Thoracic aorta (tissue), 2 donors: ENCODE results near the gene AGBL5. TPM values are rescaled to one million over a fixed set of nuclear protein-coding genes. Genes with fewer than 3 reads are reported as not detected.
A peak's percentile ranks its signal among the peaks of the same experiment; 100 is the strongest.

Experiments used
- ATAC-seq: fragments of 150-250 bp; one replicate; pipeline ENCODE4 v1.8.0; 2017; ENCODE audit warnings: low read depth; ENCODE audit not compliant: insufficient number of reproducible peaks, low FRiP score
- DNase-seq: peaks from one replicate; pipeline ENCODE4 v3.0.0-alpha.2; 2020; ENCODE audit warnings: low spot score
- H3K27ac ChIP-seq, 2 donors: fragments of 200-600 bp; sonication (generic); 1 replicate in 1 of 2; 2 replicates in 1 of 2; pipeline ENCODE4 v1.5.1; 2016; ENCODE audit warnings: mild to moderate bottlenecking in 2 of 2, moderate library complexity in 2 of 2
- H3K27me3 ChIP-seq: fragments of 200-600 bp; sonication (generic); replicated peaks from 2 replicates; pipeline ENCODE4 v1.6.0; 2016; ENCODE audit warnings: mild to moderate bottlenecking; ENCODE audit not compliant: insufficient read depth
- H3K36me3 ChIP-seq: fragments of 200-600 bp; sonication (generic); one replicate; pipeline ENCODE4 v1.5.1; 2016
- H3K4me1 ChIP-seq, 2 donors: fragments of 200-600 bp; sonication (generic); 1 replicate in 1 of 2; 2 replicates in 1 of 2; pipeline versions ENCODE4 v1.5.1 to v1.6.0; 2016; ENCODE audit warnings: low read depth in 2 of 2, mild to moderate bottlenecking in 1 of 2; ENCODE audit not compliant: control insufficient read depth in 1 of 2
- H3K4me3 ChIP-seq: fragments of 200-600 bp; sonication (generic); 2 replicates; pipeline ENCODE4 v1.5.1; 2016; ENCODE audit warnings: mild to moderate bottlenecking
- H3K9me3 ChIP-seq: fragments of 200-600 bp; sonication (generic); 2 replicates; pipeline ENCODE4 v1.5.1; 2016
- total RNA-seq, 2 donors: library from RNA; depleted of rRNA; stranded (reverse); fragments of >200 nt; gene quantifications; one replicate each; pipeline versions ENCODE4 v1.1.0 to v1.2.3, GENCODE V29; 2016
- TF ChIP-seq, protein P1 (sequence below): fragments of 200-600 bp; sonication (generic); IDR thresholded peaks from one replicate; pipeline ENCODE4 v1.5.1; 2019; ENCODE audit warnings: antibody characterized with exemption

The AGBL5 gene
- total RNA-seq, 2 donors from 2014 or later: 7.8 to 10.8 TPM

DNA sequence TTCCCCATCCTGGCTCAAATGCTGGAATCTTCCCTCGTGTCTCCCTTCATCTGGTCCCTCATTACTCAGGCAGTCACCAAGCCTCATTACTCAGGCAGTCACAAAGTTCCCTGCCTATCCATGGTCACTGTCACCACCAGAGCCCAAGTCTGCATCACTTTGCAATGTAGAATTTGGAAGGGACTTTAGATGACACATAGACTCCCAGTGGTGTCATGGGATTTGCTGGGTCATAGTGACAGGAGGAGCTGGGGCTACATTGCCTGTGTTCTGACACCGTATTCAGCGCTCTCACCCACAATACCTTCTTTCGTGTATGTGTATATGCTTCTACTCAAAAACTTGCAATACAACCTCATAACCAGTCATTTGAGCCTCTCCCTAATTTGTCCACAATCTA, 24.9 kb downstream of the AGBL5 start:
- Histone ChIP-seq H3K4me3 (no peak overlapping the region), H3K36me3 (no peaks in the 10 kb centered on the region), H3K27me3 (no peaks in the 10 kb centered on the region), H3K27ac (peak overlapping the region; percentile 87 to 99), H3K4me1 (peaks cover 32 to 64% of the 10 kb centered on the region in 2 donors), H3K9me3 (no peaks in the 10 kb centered on the region)
- no peak for ATAC-seq
- no peak for DNase-seq
- TF ChIP-seq, protein P1, sequence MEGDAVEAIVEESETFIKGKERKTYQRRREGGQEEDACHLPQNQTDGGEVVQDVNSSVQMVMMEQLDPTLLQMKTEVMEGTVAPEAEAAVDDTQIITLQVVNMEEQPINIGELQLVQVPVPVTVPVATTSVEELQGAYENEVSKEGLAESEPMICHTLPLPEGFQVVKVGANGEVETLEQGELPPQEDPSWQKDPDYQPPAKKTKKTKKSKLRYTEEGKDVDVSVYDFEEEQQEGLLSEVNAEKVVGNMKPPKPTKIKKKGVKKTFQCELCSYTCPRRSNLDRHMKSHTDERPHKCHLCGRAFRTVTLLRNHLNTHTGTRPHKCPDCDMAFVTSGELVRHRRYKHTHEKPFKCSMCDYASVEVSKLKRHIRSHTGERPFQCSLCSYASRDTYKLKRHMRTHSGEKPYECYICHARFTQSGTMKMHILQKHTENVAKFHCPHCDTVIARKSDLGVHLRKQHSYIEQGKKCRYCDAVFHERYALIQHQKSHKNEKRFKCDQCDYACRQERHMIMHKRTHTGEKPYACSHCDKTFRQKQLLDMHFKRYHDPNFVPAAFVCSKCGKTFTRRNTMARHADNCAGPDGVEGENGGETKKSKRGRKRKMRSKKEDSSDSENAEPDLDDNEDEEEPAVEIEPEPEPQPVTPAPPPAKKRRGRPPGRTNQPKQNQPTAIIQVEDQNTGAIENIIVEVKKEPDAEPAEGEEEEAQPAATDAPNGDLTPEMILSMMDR: no peak

DNA sequence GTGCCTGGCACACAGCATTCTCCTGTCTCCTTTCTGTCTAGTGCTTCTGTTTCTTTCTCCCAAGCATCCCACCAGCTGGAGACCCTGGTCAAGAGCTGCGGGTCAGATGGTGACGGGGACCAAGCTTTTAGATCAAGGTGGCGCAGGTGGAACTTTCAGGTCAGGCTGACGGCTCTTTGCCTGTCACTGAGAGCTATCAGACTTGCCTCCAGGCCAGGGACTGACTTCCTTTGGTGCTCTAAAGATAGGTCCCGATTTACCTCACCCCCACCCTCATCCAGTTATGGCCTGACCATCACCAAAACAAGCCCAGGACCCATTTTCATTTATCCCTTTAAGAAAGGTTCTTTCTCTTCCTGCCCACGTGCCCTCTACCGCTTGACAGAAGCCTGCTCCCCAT, 25.8 kb downstream of the AGBL5 start:
- Histone ChIP-seq H3K36me3 (peaks cover 5% of the 10 kb centered on the region), H3K27me3 (no peaks in the 10 kb centered on the region), H3K9me3 (no peaks in the 10 kb centered on the region), H3K4me1 (peaks cover 41 to 73% of the 10 kb centered on the region in 2 donors), H3K27ac (peak overlapping the region; percentile 87 to 98), H3K4me3 (no peak overlapping the region)
- DNase-seq (no peak), ATAC-seq (no peak)
- TF ChIP-seq, protein P1: no peak

DNA sequence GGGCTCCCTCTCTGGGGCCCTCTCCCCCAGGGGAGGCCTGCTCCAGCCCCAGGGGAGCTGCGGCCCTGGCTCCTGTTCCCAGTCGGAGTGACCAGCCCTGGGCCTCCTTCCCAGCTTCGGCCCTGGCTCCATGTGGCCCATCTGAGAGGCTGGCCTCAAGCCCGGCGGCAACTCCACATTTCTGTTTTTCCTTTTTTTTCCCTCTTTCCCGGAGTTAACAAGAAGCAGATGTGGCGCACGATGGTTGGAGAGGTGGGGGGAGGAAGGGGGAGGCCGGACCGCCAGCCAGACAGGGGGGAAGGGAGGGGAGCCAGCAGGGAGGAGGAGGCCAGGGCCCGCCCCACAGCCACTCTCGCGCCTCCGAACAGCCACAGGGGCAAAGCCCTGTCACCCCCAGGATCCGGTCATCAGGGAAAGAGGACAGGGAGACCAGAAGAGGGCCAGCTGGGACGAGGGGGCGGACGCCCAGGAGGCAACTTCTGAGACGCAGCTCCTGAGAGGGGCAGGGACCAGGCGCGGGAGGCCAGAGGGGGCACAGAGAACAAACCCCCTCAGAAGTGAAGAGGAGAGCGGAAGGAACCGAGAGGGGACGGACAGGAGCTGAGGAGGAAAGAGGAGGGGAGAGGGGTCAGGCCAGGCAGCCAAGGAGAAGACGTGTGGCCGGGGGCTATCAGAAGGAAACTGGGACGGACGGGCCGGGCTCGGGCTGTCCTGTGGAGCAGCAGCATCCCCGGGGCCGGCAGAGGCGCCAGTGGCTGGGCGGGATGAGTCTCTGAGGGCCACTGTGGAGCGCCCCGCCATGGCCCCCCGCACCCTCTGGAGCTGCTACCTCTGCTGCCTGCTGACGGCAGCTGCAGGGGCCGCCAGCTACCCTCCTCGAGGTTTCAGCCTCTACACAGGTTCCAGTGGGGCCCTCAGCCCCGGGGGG, 27.1 kb downstream of the AGBL5 start, which contains the start of gene EMILIN1:
Gene EMILIN1 (plus strand): TSS at position 349 of the 928 bp plus-strand sequence. CDS start 451 bp downstream, at position 800.
- Histone ChIP-seq H3K9me3 (no peaks in the 10 kb centered on the region), H3K27ac (peak within 1 kb of the TSS; percentile 87 to 98), H3K36me3 (peaks cover 14% of the 10 kb centered on the region), H3K27me3 (no peaks in the 10 kb centered on the region), H3K4me3 (peak within 1 kb of the TSS; percentile 77), H3K4me1 (peaks cover 40 to 74% of the 10 kb centered on the region in 2 donors)
- TF ChIP-seq, protein P1: no peak
- ATAC-seq (peak; percentile 76), DNase-seq (peak; percentile 81)

DNA sequence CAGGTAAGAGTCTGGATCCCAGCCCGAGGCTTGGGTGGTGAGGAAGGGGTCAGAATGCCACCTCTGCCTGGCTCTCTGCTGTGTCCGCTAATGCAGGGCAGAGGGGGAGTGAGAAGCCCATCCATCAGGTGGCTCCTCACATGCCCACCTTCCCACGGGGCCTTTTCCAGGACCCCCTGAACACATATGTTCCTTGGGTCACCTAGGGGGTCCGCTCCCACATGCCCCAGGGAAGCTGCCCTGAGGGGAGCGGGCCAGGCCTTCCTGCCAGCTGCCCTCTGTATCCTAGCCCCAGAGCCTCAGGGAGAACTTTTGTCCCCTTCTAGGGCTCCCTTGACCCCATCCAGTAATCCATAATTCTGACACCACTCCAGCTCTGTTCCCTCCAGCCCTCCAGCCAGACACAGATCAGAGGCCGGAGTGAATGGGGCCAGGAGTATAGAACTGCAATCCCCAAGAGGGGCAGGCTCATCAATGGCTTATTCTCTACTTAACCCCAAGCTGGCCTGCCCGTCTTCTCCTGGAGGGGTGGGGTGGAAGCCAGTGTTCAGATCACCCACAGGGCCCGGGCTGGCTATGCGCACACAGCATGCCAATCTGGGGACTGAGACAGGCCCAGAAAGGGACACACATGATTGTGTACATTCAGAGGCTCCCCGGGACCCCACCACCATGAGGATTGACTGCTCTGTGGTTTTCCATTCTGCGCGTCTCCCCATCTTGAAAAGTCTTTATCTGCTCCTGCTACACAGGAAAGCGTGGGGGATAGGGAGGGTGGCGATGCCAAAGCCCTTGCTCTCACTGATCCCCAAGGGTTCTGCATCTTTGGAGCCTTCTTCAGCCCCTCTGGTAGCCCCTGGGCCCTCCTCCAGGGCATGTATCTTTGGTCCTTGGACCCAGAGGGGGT, 28.0 kb downstream of the AGBL5 start:
- Histone ChIP-seq H3K9me3 (no peaks in the 10 kb centered on the region), H3K27me3 (no peaks in the 10 kb centered on the region), H3K4me1 (peaks cover 33 to 72% of the 10 kb centered on the region in 2 donors), H3K36me3 (peaks cover 14% of the 10 kb centered on the region), H3K27ac (peak overlapping the region; percentile 87 to 98), H3K4me3 (peak overlapping the region; percentile 77)
- DNase-seq (no peak), ATAC-seq (no peak)
- TF ChIP-seq, protein P1: no peak

DNA sequence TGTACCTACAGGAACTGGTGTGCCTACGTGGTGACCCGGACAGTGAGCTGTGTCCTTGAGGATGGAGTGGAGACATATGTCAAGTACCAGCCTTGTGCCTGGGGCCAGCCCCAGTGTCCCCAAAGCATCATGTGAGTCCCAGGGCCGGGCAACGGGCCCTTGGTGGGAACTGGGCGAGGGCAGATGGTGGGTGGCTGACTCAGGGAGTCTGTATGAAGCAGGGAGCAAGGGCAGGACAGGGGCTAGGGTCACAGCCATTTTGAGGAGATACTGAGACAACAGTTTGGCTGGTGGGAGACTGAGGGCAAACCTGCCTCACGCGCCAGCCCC, 28.6 kb downstream of the AGBL5 start:
- Histone ChIP-seq H3K27me3 (no peaks in the 10 kb centered on the region), H3K4me1 (peaks cover 30 to 72% of the 10 kb centered on the region in 2 donors), H3K4me3 (peak overlapping the region; percentile 77), H3K36me3 (peaks cover 14% of the 10 kb centered on the region), H3K9me3 (no peaks in the 10 kb centered on the region), H3K27ac (peak overlapping the region; percentile 87 to 98)
- TF ChIP-seq, protein P1: no peak
- no peak for ATAC-seq
- no peak for DNase-seq
